HG03196 (cell line): ENCODE results near the gene CLASP1.
A peak's percentile ranks its signal among the peaks of the same experiment; 100 is the strongest.
"Not testable (repeated sequence)": the region's sequence is repeated elsewhere in the genome, so short reads cannot be mapped to it uniquely, and the experiment has no call there.

Experiments used
- ATAC-seq: cut with Tn5 transposase; IDR thresholded peaks from one replicate; pipeline ENCODE4 v1.9.1; 2021; ENCODE audit not compliant: unreplicated experiment

The CLASP1 gene

GRCh38 chr2:121582272-121582671 lies 67.0 kb downstream of the CLASP1 start:
- ATAC-seq, result no peak

- ATAC-seq, result no peak
Measured at GRCh38 chr2:121579309-121579708, 70.0 kb downstream of the CLASP1 start.

DNA sequence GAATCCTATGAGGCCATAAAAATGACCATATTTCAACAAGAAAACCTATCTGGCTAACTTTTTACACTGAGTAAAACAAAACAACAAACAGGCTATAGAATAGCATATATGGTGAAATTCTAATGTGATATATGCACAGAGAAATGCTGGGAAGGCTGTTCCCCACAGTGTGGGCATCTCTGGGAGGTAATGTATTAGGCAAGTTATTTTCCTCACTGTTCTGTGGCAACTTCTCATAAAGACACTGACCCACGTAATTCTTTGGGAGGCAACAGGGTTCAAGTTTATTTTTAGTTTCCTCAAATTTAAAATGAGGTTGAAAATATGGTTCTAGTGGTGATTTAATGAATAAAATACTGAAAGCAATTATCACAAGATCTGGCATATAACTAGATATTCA lies 71.9 kb downstream of the CLASP1 start:
- no peak for ATAC-seq

GRCh38 chr2:121576263-121576662 lies 73.0 kb downstream of the CLASP1 start:
- no peak for ATAC-seq

DNA sequence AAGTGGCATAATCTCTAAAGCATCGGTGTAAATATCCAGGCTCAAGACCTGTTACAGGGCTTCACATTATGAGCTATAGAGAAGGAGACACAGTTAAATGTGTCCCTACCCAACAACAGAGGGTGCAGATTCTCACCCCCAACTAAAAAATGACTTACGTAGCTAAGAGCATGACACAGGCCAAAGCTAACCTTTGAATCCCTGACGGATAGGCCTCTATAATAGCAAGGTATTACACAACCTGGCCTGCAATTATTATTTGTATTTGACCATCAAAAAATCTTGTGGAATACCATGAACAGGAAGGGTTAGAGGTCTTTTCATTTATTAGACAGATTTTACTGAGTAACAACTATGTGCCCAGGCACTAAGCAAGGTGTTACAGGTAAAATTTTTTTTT lies 73.5 kb downstream of the CLASP1 start:
- ATAC-seq, result no peak

DNA sequence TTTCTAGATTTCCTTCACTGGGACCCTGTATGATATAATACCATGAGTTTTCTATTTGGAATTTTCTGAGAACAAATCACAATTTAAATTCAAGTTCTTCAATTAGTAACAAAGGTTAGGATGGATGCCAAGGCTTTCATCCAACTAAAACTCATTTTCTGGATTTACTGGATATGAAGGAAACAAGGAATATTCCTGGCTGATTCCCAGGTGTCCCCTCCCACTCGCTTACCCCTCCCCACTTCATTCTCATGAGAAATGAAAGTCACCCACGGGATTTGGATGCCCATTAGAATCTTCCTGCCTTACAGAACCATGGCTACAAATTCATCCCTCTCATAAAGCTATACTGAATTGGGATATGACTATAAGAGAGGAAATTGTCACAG lies 78.6 kb downstream of the CLASP1 start:
- ATAC-seq, result no peak

- ATAC-seq, result no peak
Measured at GRCh38 chr2:121570036-121570666, 79.1 kb downstream of the CLASP1 start.

DNA sequence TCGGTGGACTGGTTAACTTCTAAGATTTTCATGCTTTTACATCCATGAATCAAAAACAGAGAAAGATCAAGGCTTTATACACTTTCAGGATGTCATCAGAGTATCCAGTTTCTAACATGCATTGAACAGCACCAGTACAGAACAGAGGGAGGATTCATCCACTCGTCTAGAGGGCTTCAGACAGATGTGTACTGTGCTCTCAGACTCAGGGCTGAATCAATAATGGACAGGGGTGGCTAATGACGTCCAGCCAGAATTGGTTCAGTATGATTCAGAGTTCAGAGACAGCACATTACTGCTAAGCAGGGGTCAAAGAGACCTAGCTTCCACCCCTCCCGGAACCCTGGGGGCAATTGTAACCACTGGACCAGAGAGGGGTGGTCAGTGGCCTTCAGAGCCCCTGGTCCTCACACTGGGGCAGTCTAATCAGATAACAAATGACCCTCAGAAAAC lies 81.3 kb downstream of the CLASP1 start:
- no peak for ATAC-seq

GRCh38 chr2:121567452-121567851 lies 81.8 kb downstream of the CLASP1 start:
- ATAC-seq, result no peak

DNA sequence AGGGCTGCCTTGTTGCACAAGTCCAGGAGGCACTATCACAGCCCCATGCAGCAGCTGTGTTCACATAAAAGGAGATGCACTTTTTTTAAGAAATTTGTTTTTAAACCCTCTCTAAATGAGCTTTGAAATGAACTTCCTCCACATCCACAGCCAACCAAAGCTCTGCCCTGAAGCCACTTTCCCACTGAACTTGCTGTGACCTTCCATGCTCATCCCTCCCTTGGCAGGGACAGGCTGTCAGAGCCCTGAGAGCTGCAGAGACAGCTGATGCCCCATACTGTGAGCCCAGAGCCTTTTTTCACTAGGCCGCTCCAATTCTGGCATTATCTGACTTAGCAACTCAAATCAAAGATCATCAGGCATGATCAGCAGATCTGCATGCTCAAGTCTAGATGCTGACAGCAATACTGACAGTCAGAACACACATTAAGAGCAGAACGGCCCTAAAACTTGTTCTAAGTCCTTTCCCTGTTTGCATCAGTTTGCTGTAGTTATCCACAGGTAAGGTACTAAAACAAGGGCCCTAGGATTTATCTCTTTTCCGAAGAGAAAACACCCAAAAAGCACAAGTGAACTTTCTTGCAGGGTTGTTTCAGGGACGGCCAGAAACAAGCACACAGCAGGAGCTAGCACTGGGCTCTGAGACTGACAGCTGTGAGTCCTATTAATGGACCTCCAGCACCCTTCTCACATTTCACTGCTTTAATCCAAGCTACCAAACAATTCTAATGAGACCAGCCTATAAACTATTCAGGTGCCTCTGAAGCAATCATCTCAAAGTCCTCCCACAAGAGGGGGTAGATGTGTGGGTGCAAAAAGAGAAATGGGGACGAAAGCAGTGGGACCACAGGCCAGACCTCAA lies 83.6 kb downstream of the CLASP1 start:
- ATAC-seq, result no peak

DNA sequence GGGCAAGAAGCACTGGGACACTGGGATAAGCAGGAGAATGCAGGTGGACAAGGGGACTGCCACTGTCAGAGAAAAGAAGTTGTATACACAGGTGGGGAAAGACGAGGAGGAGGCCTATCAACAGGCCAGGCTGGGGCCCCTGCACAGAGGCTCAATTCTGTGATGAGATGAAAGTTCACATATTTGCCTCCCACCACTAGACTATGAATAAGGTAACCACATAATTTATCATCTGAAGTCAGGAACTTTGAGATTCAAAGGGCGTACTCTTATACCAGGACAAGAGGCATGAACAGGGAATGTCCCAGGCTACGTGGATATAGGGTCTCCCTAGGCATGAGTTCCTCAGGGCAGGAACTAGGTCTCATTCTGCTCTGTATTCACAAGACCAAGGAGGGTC lies 84.4 kb downstream of the CLASP1 start:
- no peak for ATAC-seq

GRCh38 chr2:121563754-121564153 lies 85.5 kb downstream of the CLASP1 start:
- ATAC-seq, result not testable (repeated sequence)

GRCh38 chr2:121562269-121563176 lies 86.7 kb downstream of the CLASP1 start:
- peak; percentile 50 for ATAC-seq

GRCh38 chr2:121561617-121562268 lies 87.5 kb downstream of the CLASP1 start:
- ATAC-seq, result peak; percentile 9

GRCh38 chr2:121558329-121558728 lies 90.9 kb downstream of the CLASP1 start:
- ATAC-seq, result no peak

DNA sequence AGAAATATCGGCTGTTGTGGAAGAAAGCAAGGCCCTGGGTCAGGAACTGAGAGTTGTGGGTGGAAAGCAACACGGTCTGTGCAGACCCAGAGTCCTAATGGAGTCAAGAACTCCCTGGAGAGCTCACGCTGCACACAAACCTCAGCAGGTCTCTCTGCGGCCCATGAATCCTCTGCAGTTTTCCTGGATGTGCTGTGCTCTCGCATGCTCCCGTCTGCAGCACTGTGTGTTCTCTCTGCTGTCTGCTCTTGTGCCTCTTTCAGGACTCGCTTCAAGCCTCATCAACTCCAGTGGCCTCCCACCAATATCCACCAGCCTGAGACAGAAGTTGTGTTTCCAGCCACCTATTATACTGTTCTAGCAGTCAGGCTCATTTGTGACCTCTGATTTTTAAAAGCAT lies 94.3 kb downstream of the CLASP1 start:
- ATAC-seq, result no peak

DNA sequence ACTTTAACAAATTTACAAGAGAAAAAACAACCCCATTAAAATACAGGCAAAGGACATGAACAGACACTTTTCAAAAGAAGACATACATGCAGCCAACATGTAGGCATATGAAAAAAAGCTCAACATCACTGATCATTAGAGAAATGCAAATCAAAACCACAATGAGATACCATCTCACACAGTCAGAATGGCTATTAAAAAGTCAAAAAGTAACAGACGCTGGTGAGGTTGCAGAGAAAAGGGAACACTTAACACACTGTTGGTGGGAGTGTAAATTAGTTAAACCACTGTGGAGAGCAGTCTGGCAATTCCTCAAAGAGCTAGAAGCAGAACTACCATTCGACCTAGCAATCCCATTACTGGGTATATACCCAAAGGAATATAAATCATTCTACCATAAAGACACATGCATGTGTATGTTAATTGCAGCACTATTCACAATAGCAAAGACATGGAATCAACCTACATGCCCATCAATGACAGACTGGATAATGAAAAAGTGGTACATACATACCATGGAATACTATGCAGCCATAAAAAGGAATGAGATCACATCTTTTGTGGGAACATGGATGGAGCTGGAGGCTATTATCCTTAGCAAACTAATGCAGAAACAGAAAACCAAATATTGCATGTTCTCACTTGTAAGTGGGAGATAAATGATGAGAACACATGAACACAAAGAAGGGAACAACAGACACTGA lies 96.6 kb downstream of the CLASP1 start:
- ATAC-seq, result not testable (repeated sequence)

DNA sequence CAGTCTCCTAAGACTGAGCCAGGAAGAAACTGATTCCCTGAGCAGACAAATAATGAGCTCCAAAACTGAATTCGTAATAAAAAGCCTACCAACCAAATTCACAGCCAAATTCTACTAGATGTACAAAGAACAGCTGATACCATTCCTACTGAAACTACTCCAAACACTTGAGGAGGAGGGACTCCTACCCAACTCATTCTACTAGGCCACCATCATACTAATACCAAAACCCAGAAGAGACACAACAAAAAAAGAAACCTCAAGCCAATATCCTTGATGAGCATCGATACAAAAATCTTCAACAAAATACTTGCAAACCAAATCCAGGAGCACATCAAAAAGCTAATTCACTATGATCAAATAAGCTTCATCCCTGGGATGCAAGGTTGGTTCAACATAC lies 98.6 kb downstream of the CLASP1 start:
- no peak for ATAC-seq

- ATAC-seq, result no peak
Measured at GRCh38 chr2:121547646-121548045, 101.6 kb downstream of the CLASP1 start.

DNA sequence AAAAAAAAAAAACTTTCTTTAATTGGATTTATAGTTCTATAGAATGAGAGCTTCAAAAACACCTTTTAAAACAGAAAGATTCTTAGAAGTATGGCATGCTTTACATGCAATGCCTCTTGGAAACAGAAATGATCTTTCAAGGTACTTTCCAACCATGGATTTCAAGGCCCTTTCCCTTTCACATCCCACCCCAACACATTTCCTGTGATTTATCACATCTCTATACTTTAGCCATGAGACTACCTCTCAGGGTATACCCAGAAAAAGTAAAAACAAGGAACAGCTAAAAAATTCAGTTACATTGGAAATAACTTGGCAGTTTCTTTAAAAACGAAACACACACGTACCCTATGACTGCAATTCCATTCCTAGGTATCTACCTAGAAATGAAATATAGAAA lies 103.3 kb downstream of the CLASP1 start:
- ATAC-seq, result no peak
